ENCODE results near the gene CHD1.

The CHD1 gene

GRCh38 chr5:98813755-98814154 is 115.1 kb downstream of the CHD1 start:
- no peak for DNase-seq (ENCODE audit: low read depth in 2 of 2)

DNA sequence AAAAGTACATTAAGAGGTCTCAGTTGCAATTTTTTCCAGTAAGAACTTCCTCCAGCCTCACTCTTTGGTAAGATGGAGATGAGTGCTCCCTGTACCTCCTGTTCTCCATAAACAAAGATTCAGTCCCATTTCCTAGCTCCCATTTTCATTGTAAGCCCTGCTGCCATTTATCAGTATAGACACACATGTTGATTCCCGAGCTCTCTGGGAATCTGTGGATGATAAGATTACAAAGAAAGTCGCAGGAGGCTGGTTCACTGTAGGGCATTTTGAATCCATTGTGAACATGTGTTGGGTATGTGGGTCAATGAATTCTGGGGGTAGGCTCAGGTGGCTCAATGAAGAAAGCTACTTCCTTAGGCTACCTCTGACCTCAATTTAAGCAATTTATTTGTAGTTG is 118.6 kb downstream of the CHD1 start:
- no peak for DNase-seq (ENCODE audit: low read depth in 2 of 2)

DNA sequence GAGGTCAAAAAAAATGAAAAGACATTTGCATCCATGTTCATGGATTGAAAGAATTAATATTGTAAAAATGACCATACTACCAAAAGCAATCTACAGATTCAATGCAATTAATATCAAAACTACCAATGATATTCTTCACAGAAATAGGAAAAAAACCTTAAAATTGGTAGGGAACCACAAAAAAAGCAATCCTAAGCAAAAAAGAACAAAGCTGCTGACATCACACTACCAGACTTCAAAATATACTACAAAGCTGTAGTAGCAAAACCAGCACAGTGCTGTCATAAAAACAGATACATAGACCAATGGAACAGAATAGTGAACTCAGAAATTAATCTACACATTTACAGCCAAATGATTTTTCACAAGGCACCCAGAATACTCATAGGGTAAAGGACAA is 121.0 kb downstream of the CHD1 start:
- no peak for DNase-seq (ENCODE audit: low read depth in 2 of 2)

GRCh38 chr5:98805070-98805469 is 123.7 kb downstream of the CHD1 start:
- no peak for DNase-seq (ENCODE audit: low read depth in 2 of 2)

GRCh38 chr5:98804066-98804465 is 124.7 kb downstream of the CHD1 start:
- DNase-seq (ENCODE audit: low read depth in 2 of 2): no peak

Measured in activated CD8-positive, alpha-beta memory T cell treated with anti-CD3 and anti-CD28 coated beads for 4 hours (primary cell).